ENCODE data around the gene NR2E1. TPM values are rescaled to one million over a fixed set of nuclear protein-coding genes. Genes with fewer than 3 reads are reported as not detected.

Gene NR2E1
- total and polyA plus RNA-seq, 11 donors, result not detected

GRCh38 chr6:108174371-108175175, 8.8 kb downstream of the NR2E1 start:
- no peak for DNase-seq
- peak in 3 of 4 donors; percentile 58 to 72 (median 60) for ATAC-seq

GRCh38 chr6:108175176-108175591, 9.4 kb downstream of the NR2E1 start:
- no peak for ATAC-seq
- H3K4me1 ChIP-seq, result peaks cover 0 to 26% (median 13%) of the 10 kb centered on the region in 12 donors
- no peak overlapping the region for H3K27ac ChIP-seq
- peaks cover 30 to 98% (median 89%) of the 10 kb centered on the region in 9 donors for H3K27me3 ChIP-seq
- H3K4me3 ChIP-seq, result peak overlapping the region in 5 of 12 donors; percentile 1 to 30 (median 17)
- 9 to 12% (median 11%) methylated on average over 21 to 22 of the region's 22 CpGs for WGBS, 4 donors
- TF ChIP-seq CTCF (IDR thresholded peaks at IDR 0.05), result no peak
- TF ChIP-seq POLR2A (IDR thresholded peaks at IDR 0.05), result no peak
- intact Hi-C loops (cut with DNase I), result no loop called here
- H3K9me3 ChIP-seq, result no peaks in the 10 kb centered on the region
- DNase-seq, result no peak
- no peaks in the 10 kb centered on the region for H3K36me3 ChIP-seq

More at GRCh38 chr6:108174371-108175175, 8.8 kb downstream of the NR2E1 start:
- H3K36me3 ChIP-seq, result no peaks in the 10 kb centered on the region
- no peak overlapping the region for H3K4me3 ChIP-seq
- no peaks in the 10 kb centered on the region for H3K9me3 ChIP-seq
- no peak overlapping the region for H3K27ac ChIP-seq
- peaks cover 35 to 98% (median 93%) of the 10 kb centered on the region in 9 donors for H3K27me3 ChIP-seq
- TF ChIP-seq CTCF (IDR thresholded peaks at IDR 0.05) (no peak), POLR2A (IDR thresholded peaks at IDR 0.05) (no peak)
- WGBS, 4 donors, result 7 to 16% (median 11%) methylated on average over 32 to 43 of the region's 43 CpGs
- H3K4me1 ChIP-seq, result peaks cover 0 to 31% (median 13%) of the 10 kb centered on the region in 12 donors
- intact Hi-C loops (cut with DNase I), result no loop called here

- Histone ChIP-seq H3K36me3 (no peaks in the 10 kb centered on the region), H3K9me3 (no peaks in the 10 kb centered on the region), H3K4me1 (peaks cover 0 to 26% (median 13%) of the 10 kb centered on the region in 12 donors), H3K27ac (no peak overlapping the region), H3K4me3 (peak overlapping the region in 8 of 12 donors; percentile 1 to 30 (median 13)), H3K27me3 (peaks cover 30 to 98% (median 86%) of the 10 kb centered on the region in 9 donors)
- TF ChIP-seq CTCF (IDR thresholded peaks at IDR 0.05) (no peak), POLR2A (IDR thresholded peaks at IDR 0.05) (no peak)
- intact Hi-C loops (cut with DNase I), result no loop called here
- ATAC-seq (peak in 1 of 4 donors; percentile 61), DNase-seq (no peak)
- 1 to 3% (median 2%) methylated on average over 29 to 38 of the region's 38 CpGs for WGBS, 4 donors
These were observed 9.9 kb downstream of the NR2E1 start for GRCh38 chr6:108175592-108176279.

Data from heart left ventricle (tissue), 16 donors.